GM19468 (cell line): ENCODE results near the gene CNTN5.

Source experiments
- ATAC-seq: cut with Tn5 transposase; IDR thresholded peaks from one replicate; pipeline ENCODE4 v1.9.1; 2021; ENCODE audit warnings: mild to moderate bottlenecking, moderate library complexity, moderate number of reproducible peaks; ENCODE audit not compliant: unreplicated experiment; ENCODE audit errors: extremely low read depth

CNTN5 gene

DNA sequence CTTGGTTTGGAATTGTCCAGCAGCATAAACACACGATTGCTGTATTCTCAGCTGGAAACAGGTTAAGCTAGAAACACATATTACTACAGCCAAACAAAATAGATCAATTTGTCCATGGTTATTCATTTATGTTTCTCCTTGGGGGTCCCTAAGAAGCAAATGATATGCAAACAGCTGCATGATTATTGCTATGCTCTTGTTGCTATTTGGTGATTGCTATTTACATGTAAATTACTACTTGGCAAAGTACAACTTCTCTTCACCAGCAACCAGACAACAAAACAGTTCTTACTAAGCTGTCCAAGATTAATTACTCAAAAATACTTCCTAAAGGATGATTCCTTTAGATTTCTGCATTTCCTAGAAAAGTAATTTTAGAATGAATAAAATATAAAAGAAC is 1098.4 kb downstream of the CNTN5 start:
- ATAC-seq, result no peak

DNA sequence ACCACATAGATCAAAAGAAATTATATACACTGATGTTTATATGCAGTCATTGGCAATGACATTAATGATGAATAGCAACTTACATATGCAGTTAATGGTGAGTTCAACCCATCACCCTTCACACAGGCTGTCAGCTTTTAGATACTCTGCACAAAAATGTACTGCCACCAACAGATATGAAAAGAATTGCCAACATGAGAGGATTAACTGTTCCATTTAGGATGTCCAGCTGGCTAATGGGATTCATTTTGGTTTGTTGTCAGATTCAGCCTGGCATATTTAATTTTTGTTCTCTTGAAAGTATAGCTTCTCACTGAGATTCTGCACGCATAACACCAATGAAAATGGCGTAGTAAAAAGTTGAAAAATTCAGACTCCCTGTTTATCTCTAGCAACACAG is 1112.4 kb downstream of the CNTN5 start:
- ATAC-seq, result no peak

DNA sequence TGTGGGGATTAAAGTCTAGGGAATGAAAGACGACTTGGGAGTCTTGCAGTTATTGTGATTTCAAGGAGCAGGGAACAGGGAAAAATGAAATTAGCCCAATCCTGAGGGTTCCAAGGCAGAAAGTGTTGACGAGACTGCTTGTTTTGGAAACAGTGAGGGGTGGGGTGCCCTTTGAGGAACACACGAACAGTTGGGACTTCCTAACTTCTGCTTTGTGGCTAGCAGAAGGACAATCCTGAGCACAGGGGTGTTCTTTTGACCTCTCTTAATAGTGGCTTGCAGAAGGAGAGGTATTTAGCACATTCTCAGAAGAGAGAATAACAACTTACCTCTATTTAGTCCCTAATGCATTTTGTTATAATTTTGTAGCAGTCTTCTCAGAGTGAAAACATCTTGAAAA is 1120.5 kb downstream of the CNTN5 start:
- ATAC-seq, result no peak

DNA sequence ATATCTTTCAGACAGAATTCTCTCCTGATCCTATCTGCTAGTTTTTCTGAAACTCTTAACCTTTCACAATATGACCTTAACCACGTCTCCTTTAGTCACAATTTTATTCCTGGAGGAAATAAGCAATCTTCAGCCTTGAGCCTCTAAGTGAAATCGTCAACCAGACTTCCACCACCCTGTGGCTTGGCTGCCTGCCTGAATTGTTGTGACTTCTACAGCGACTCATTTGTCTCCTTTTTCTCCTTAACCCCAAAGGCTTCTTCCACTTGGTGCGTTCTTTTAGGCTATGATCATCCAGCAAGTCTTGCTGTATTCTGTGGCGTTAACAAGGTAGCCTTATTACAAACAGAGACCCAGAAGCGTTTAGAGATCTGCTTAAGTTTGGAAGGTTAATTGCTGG is 1131.2 kb downstream of the CNTN5 start:
- no peak for ATAC-seq

DNA sequence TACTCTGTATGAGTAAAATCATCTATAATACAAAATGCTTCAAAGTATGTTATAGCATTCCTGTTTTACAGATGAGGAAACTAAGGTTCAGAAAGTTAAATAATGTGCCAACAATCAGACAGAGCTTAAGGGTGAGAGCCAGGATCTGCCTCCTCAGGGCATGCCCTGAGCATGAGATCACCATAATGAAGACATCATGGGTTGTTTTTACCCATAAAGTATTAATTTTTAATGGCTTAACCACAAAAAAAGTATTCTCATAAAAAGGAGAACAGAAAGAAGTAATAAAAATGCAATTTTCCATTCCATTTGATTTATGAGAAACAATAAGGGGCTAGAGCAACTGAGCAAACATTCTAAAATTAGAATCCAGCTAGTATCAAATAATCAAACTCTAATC is 1132.0 kb downstream of the CNTN5 start:
- no peak for ATAC-seq

DNA sequence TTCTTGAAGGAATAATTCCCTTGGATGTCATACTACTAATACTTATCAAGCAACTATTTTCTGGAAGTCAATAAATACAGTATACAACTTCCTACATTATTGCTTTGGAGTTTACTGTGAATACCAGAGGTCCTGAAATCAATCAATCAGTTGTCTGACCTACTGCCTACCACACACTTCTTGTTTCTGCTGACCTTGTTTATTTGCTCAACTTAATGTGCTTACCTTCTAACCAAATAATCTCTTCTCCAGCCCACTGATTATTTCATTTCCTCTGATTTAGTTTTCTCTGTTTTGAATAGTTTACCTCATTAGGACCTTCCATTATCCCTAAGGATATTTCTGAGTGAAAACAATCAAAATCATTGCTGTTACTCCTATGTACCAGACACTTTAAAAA is 1142.7 kb downstream of the CNTN5 start:
- ATAC-seq, result no peak

DNA sequence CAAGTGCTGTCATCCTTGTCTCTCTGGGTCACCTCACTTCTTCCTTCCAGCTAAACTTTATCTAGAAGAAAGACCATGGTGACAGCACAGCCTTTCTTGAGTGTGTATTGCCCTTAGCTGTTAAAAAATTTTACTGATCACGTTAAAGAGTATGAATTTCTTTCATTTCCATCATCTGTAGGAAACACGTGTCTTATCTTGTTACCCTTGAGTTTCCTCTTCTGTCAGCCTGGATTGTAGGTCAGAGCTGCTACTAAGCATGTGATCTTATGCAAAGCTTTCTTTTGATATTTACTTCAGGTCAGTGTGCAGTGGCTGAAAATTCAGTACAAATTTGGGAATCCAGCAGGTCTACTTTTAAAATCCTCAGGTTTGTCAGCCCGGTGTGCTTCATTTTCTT is 1154.1 kb downstream of the CNTN5 start:
- no peak for ATAC-seq

DNA sequence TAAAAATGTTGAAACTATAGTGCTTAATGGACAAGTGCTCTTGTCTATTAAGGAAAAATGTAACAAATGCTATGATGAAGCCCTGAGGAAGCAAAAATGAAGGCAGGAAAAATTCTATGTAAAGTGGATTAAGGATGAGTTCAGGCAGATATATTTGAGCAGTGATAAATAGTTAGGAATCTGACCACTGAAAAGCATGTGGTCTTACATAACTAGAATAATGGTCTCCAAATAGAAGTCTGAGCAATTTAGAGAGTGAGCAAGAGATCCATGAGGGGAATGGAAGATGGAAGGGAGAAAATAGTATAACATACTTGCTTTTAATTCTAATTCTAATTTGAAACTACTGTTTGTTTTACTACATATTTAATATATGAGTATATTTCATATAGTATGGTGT is 1155.7 kb downstream of the CNTN5 start:
- ATAC-seq, result no peak

DNA sequence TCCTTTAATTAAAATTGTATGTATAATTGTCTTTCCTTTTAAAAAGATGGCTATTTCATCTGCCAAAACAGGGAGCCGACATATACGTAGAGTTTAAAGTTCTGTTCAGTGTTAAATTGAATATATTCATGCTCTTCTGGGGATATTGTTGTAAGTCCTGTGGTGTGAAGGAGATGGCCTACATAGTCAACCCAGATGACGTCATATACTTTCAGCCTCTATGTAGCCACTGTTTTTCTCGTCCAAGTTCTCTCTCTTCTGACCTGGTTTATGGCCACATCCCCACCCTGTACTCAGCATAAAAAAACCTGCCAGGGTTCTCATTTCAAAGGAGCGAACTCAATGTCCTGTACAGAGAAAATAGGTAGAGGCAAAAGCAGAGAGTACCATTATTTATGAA is 1156.9 kb downstream of the CNTN5 start:
- no peak for ATAC-seq

DNA sequence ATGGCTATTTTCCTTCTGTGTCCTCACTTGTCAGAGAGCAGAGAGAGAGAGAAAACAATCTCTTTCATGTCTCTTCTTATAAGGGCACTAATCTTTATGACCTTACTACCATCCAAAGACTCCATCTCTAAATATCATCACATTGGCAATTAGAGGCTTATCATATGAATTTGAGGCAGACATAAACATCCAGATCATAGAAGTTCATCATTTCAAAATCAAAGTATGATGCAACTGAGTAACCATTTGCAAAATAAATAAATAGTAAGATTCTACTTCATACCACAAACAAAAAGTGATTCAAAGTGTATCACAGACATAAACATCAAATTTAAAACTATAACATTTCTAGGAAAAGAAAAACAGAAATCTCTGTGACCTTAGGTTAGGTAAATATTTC is 1161.6 kb downstream of the CNTN5 start:
- no peak for ATAC-seq

DNA sequence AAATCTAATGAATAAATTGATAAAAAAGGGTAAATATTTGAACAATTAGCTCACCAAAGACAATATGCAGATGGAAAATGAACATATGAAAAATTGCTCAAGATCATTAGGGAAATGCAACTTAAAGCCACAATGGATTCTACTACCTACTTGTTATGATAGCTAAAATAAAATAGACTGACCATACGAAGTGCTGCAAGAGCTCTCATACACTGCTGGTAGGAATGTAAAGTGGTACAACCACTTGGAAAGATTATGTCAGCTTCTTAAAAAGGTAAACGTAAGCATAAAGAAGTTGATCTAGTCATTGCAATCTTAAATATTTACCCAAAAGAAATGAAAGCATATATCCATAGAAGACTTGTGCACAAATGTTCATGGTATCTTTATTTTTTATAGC is 1162.2 kb downstream of the CNTN5 start:
- ATAC-seq, result no peak

DNA sequence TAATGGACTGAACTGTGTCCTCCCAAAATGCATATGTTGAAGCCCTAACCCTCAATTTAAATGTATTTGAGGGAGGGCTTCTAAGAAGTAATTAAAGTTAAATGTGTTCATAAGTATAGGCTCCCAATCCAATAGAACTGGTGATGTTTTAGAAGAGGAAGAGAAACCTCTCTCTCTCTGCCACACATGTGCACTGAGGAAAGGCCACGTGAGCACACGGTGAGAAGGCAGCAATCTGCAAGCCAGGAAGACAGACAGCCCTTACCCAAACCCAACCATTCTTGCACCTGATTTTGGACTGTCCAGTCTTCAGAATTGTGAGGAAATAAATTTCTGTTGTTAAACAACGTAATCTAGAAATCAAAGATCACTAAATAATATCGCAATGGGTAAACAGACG is 1164.8 kb downstream of the CNTN5 start:
- ATAC-seq, result no peak

DNA sequence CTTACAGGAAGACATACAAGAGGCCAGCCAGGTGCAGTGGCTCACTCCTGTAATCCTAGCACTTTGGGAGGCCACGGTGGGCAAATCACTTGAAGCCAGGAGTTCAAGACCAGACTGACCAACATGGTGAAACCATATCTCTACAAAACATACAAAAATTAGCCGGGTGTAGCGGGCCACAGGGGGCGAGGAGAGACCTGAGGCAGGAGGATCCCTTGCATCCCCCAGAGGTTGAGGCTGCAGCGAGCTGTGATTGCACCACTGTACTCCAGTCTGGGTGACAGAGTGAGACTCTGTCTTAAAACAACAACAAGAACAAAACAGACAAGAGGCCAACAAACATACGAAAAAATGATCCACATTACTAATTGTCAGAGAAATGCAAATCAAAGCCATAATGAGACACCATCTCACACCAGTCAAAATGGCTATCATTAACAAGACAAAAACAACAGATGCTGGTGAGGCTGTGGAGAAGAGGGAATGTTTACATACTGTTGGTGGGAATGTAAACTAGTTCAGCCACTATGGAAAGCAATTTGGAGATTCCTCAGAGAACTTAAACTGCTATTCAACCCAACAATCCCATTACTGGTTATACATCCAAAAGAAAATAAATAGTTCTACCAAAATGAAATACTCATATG is 1167.5 kb downstream of the CNTN5 start:
- ATAC-seq, result no peak

DNA sequence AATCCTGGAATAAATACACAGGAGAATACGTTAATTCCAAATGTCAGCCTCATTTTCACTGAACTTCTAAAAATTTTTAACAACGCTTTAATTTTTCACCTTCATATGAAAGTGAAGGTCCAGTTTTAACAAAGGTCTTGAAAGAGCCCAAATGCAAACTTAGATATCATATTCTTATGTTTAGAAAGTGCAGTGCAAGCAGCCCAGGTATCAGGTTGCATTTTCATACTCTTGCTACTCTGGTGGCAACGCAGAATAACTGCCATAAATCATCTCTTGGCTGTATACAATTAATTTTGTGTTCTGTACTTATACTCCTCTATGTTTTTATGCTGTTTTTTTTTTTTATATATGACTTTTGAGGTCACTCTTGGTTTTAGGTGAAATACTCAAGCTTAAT is 1169.6 kb downstream of the CNTN5 start:
- no peak for ATAC-seq

DNA sequence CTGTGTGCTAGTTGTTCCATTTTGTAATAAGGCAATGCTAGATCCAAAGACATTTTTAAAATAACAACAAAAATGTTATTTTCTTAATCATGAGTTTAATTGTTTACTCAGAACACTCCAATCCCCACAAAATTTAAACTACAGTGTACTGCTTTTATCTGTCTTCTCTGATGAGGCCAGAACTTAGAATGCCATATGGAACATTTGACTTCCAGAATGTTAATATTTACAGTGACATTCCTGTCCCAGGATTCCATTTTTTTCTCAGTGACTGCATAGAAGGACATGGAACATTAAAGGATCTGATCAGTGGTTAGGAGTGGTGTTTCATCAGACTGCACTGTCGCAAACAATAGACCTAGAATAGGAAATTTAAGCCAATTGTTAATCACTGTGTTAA is 1171.4 kb downstream of the CNTN5 start:
- no peak for ATAC-seq

DNA sequence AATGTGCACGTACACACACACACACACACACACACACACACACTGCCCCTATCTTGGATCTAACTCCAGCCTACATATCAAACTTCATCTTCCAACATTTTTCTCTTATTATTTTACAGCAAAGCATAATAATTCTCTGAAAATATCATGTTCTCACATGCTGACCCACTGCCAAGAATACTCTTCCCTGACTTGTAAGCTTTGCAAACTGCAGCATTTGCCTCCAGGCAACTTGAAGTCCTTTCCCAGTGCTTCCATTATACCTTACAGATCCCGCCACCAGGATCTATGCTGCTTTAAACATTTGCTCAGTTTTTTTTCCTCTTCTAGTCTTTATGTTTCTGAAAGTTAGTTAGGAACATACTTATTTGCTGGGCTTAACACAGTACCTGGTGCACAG is 1183.0 kb downstream of the CNTN5 start:
- no peak for ATAC-seq

DNA sequence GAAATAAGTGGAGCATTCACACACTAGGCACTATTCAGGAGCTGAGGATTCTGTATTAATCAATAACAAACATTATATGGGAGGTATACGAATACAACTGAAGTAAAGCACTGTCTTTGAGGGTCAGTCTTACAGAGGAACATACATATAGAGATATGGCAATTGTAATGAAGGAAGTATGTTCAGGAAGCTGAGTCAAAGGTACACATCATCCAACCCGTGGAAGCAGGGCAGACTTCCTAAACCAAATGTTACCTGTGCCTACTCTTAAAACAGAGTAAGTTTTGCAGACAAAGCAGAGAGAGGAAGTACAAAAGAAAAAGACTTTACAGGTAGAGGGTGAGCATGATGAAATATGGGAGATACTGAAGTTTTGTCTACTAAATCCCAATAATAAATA is 1185.2 kb downstream of the CNTN5 start:
- no peak for ATAC-seq

DNA sequence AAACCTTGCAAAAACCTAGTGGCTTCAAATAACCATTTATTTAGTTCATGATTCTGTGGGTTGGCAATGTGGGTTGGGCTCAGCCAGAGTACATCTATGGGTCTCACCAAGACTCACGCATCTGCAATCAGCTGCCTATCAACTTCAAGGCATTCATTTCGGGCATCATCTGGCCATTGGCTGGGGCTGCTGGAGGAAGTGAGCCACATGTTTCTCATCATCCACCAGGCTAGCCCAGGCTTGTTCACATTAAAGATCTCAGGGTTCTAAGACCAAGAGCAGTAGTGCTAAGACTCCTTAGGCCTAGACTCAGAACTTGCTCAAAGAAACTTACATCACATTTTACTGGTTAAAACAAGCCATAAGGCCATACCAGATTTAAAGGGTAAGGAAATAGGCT is 1187.5 kb downstream of the CNTN5 start:
- ATAC-seq, result no peak

DNA sequence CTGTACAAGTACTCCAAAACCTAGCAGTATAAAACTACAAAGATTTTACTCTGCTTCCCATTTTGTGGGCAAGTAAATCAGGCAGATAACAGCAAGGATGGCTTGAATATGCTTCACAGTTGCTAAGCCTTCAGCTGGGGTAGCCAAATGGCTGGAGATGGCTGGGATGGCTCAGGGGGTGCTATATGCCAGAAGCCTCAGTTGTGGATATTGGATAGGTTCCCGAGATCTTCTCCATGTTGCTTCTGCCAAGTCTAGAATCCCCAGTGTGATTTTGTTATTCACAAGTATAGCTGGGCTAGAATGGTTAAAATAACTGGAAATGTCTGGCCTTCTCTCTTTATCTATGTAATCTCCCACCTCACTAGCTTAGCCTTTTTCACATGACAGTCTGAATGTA is 1194.0 kb downstream of the CNTN5 start:
- ATAC-seq, result no peak

DNA sequence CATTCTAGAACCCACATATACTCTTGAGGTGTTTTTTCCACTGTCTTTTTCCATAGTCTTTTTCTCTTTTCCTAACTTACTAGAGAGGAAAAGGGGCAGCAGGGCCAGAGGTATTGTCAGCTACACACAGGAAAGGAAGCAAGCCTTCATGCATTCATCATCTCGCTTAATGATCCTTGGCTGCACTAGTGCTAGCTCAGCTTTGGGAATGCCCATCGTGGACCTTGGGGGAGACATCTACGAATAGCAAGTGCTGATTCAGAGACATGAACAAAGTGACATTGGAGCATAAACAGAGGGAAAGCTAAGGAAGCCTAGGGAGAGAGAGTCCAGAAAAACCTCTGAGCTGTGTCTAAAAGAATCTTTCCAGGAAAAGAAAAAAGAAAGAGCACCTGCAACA is 1200.1 kb downstream of the CNTN5 start:
- no peak for ATAC-seq

DNA sequence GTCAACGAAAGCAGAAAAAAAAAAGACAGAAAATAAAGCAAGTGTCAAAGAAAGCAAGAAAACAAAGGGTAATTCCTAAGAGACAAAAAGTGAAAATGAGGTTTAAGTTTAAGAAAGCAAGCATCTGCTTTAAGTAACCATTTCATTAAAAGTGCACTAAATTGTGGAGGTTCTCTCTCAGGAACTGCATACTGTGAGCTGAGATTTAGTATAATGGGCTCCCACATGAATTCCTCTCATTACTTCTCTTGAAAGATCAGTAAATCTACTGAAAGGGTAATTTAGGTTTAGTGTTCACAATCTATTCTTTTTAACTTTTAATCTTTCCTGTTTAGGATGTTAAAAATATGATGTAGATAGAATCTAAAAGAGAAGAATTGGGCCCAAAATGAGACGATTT is 1201.0 kb downstream of the CNTN5 start:
- ATAC-seq, result no peak

DNA sequence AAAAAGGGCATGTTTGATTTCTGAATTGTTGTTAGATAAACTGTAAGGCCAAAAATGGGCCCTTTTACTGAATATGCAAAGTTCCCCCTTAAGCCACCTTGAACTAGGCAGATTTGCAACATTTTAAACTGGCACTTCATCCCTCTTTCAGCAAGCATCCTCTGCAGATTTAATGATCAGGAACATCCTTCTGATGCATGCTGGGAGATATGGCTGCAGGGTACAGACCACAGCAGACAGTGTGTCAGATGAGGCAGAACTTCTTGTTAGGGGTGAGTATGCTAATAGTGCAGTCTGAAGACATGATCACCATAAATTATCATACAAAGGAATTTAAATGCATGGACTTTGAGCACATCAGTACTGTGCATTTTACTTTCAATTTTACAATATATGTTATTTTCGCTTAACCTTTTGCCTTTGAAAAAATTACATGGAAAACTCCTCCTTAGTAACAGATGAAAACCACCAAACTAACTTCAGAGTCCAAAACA is 1203.8 kb downstream of the CNTN5 start:
- no peak for ATAC-seq

DNA sequence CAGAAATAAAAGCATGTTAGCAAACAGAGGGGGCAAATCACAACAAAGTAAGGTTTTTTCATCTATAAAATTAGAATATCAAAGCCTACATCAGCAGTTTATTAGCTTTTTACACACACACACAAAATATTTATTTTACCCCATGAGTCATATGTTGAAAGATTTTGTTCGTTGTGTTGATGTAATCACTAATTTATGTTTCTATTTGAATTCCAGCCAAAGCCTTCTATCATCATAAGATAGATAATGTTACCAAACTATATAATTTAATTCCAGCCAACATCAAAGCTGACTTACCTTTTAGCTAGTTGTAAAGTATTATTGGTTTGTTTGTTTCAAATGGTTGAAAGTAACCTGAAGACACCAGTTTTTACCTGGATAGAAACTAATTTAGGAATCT is 1208.3 kb downstream of the CNTN5 start:
- no peak for ATAC-seq
